Gastroesophageal sphincter (tissue), 3 donors: ENCODE data around the gene FGF1.

Experiments used
- EP300 ChIP-seq: sonication (generic); formaldehyde crosslinking; IDR thresholded peaks from one replicate; pipeline ENCODE4 v1.6.1; 2017; ENCODE audit warnings: antibody characterized with exemption, mild to moderate bottlenecking
- POLR2A ChIP-seq, 2 donors: fragments of 450-650 bp; IDR thresholded peaks; one replicate each; pipeline ENCODE4 v1.6.1; 2017; ENCODE audit warnings: antibody characterized with exemption in 2 of 2, mild to moderate bottlenecking in 2 of 2, moderate library complexity in 1 of 2
- POLR2AphosphoS5 ChIP-seq: sonication (generic); formaldehyde crosslinking; IDR thresholded peaks from one replicate; pipeline ENCODE4 v1.6.1; 2017; ENCODE audit warnings: antibody characterized with exemption
- TF ChIP-seq, protein P1 (sequence below), 4 experiments: fragments of 200-600 bp in 2 of 4; fragments of 450-650 bp in 2 of 4; sonication (generic) in 1 of 4; IDR thresholded peaks; one replicate each; pipeline ENCODE4 v1.5.1; 2017 to 2019; ENCODE audit warnings: antibody characterized with exemption in 4 of 4, mild to moderate bottlenecking in 2 of 4, moderate library complexity in 2 of 4

- TF ChIP-seq, protein P1, sequence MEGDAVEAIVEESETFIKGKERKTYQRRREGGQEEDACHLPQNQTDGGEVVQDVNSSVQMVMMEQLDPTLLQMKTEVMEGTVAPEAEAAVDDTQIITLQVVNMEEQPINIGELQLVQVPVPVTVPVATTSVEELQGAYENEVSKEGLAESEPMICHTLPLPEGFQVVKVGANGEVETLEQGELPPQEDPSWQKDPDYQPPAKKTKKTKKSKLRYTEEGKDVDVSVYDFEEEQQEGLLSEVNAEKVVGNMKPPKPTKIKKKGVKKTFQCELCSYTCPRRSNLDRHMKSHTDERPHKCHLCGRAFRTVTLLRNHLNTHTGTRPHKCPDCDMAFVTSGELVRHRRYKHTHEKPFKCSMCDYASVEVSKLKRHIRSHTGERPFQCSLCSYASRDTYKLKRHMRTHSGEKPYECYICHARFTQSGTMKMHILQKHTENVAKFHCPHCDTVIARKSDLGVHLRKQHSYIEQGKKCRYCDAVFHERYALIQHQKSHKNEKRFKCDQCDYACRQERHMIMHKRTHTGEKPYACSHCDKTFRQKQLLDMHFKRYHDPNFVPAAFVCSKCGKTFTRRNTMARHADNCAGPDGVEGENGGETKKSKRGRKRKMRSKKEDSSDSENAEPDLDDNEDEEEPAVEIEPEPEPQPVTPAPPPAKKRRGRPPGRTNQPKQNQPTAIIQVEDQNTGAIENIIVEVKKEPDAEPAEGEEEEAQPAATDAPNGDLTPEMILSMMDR (IDR thresholded peaks at IDR 0.05) = no peak
- TF ChIP-seq EP300 (no peak), POLR2A (IDR thresholded peaks at IDR 0.05) (no peak), POLR2AphosphoS5 (no peak)
Observed at GRCh38 chr5:142637871-142638270, 48.0 kb downstream of the FGF1 start.
